ENCODE data around the gene PPARGC1A. TPM values are rescaled to one million over a fixed set of nuclear protein-coding genes. Genes with fewer than 3 reads are reported as not detected.

The PPARGC1A gene
- total RNA-seq, 1 experiment from 2014 or later: 0.18 TPM

- H3K27me3 ChIP-seq (replicated peaks): no peaks in the 10 kb centered on the region
- H3K4me3 ChIP-seq: no peak overlapping the region
- no peak for DNase-seq (ENCODE audit: low read depth in 1 of 2, low spot score in 2 of 2)
- H3K9me3 ChIP-seq (replicated peaks): no peaks in the 10 kb centered on the region
- no peaks in the 10 kb centered on the region for H3K4me1 ChIP-seq (replicated peaks)
- no peak overlapping the region for H3K27ac ChIP-seq
- H3K36me3 ChIP-seq: no peaks in the 10 kb centered on the region
Observed at GRCh38 chr4:23899565-23899964, 9.7 kb upstream of the PPARGC1A start.

GRCh38 chr4:23897564-23898109 is 7.8 kb upstream of the PPARGC1A start:
- no peak for DNase-seq (ENCODE audit: low read depth in 1 of 2, low spot score in 2 of 2)
- Histone ChIP-seq H3K9me3 (replicated peaks) (no peaks in the 10 kb centered on the region), H3K27ac (no peak overlapping the region), H3K4me1 (replicated peaks) (no peaks in the 10 kb centered on the region), H3K27me3 (replicated peaks) (no peaks in the 10 kb centered on the region), H3K36me3 (no peaks in the 10 kb centered on the region), H3K4me3 (no peak overlapping the region)

GRCh38 chr4:23894021-23894420 is 4.2 kb upstream of the PPARGC1A start:
- Histone ChIP-seq H3K9me3 (replicated peaks) (no peaks in the 10 kb centered on the region), H3K4me1 (replicated peaks) (peaks cover 12% of the 10 kb centered on the region), H3K27ac (no peak overlapping the region), H3K36me3 (no peaks in the 10 kb centered on the region), H3K4me3 (no peak overlapping the region), H3K27me3 (replicated peaks) (no peaks in the 10 kb centered on the region)
- DNase-seq (ENCODE audit: low read depth in 1 of 2, low spot score in 2 of 2): no peak

GRCh38 chr4:23891064-23891421 is 1.2 kb upstream of the PPARGC1A start:
- no peak for DNase-seq (ENCODE audit: low read depth in 1 of 2, low spot score in 2 of 2)
- no peak overlapping the region for H3K4me3 ChIP-seq
- H3K4me1 ChIP-seq (replicated peaks): peaks cover 12% of the 10 kb centered on the region
- H3K27me3 ChIP-seq (replicated peaks): no peaks in the 10 kb centered on the region
- no peaks in the 10 kb centered on the region for H3K9me3 ChIP-seq (replicated peaks)
- no peak overlapping the region for H3K27ac ChIP-seq
- no peaks in the 10 kb centered on the region for H3K36me3 ChIP-seq

- peaks cover 12% of the 10 kb centered on the region for H3K4me1 ChIP-seq (replicated peaks)
- DNase-seq (ENCODE audit: low read depth in 1 of 2, low spot score in 2 of 2): peak in 1 of 2 experiments; percentile 4
- no peak overlapping the region for H3K4me3 ChIP-seq
Observed at GRCh38 chr4:23890369-23891063, 669 bp upstream of the PPARGC1A start.

GRCh38 chr4:23889391-23889790 is 456 bp downstream of the PPARGC1A start:
- peaks cover 12% of the 10 kb centered on the region for H3K4me1 ChIP-seq (replicated peaks)
- H3K36me3 ChIP-seq: no peaks in the 10 kb centered on the region
- no peaks in the 10 kb centered on the region for H3K27me3 ChIP-seq (replicated peaks)
- H3K4me3 ChIP-seq: peak overlapping the region; percentile 29
- H3K9me3 ChIP-seq (replicated peaks): no peaks in the 10 kb centered on the region
- H3K27ac ChIP-seq: no peak overlapping the region
- no peak for DNase-seq (ENCODE audit: low read depth in 1 of 2, low spot score in 2 of 2)

More at GRCh38 chr4:23890369-23891063, 669 bp upstream of the PPARGC1A start:
- Histone ChIP-seq H3K27me3 (replicated peaks) (no peaks in the 10 kb centered on the region), H3K27ac (no peak overlapping the region), H3K36me3 (no peaks in the 10 kb centered on the region), H3K9me3 (replicated peaks) (no peaks in the 10 kb centered on the region)

- H3K9me3 ChIP-seq (replicated peaks): no peaks in the 10 kb centered on the region
- H3K4me1 ChIP-seq (replicated peaks): peaks cover 12% of the 10 kb centered on the region
- H3K27me3 ChIP-seq (replicated peaks): no peaks in the 10 kb centered on the region
- H3K36me3 ChIP-seq: no peaks in the 10 kb centered on the region
- H3K4me3 ChIP-seq: peak overlapping the region; percentile 29
- H3K27ac ChIP-seq: no peak overlapping the region
- DNase-seq (ENCODE audit: low read depth in 1 of 2, low spot score in 2 of 2): peak in 1 of 2 experiments; percentile 26
Observed at GRCh38 chr4:23888421-23889319, 1.2 kb downstream of the PPARGC1A start.

- DNase-seq (ENCODE audit: low read depth in 1 of 2, low spot score in 2 of 2): no peak
- Histone ChIP-seq H3K4me3 (no peak overlapping the region), H3K27me3 (replicated peaks) (no peaks in the 10 kb centered on the region)
Observed at GRCh38 chr4:23887989-23888388, 1.9 kb downstream of the PPARGC1A start.

GRCh38 chr4:23887173-23887572 is 2.7 kb downstream of the PPARGC1A start:
- no peaks in the 10 kb centered on the region for H3K27me3 ChIP-seq (replicated peaks)
- H3K27ac ChIP-seq: no peak overlapping the region
- no peaks in the 10 kb centered on the region for H3K36me3 ChIP-seq
- no peaks in the 10 kb centered on the region for H3K9me3 ChIP-seq (replicated peaks)
- no peak overlapping the region for H3K4me3 ChIP-seq
- H3K4me1 ChIP-seq (replicated peaks): peaks cover 12% of the 10 kb centered on the region
- no peak for DNase-seq (ENCODE audit: low read depth in 1 of 2, low spot score in 2 of 2)

More at GRCh38 chr4:23887989-23888388, 1.9 kb downstream of the PPARGC1A start:
- Histone ChIP-seq H3K9me3 (replicated peaks) (no peaks in the 10 kb centered on the region), H3K36me3 (no peaks in the 10 kb centered on the region), H3K4me1 (replicated peaks) (peaks cover 12% of the 10 kb centered on the region), H3K27ac (no peak overlapping the region)

- no peaks in the 10 kb centered on the region for H3K27me3 ChIP-seq (replicated peaks)
- H3K9me3 ChIP-seq (replicated peaks): no peaks in the 10 kb centered on the region
- H3K4me1 ChIP-seq (replicated peaks): peaks cover 12% of the 10 kb centered on the region
- H3K36me3 ChIP-seq: no peaks in the 10 kb centered on the region
- H3K27ac ChIP-seq: no peak overlapping the region
- DNase-seq (ENCODE audit: low read depth in 1 of 2, low spot score in 2 of 2): no peak
- no peak overlapping the region for H3K4me3 ChIP-seq
Observed at GRCh38 chr4:23885943-23886590, 3.8 kb downstream of the PPARGC1A start.

- H3K4me3 ChIP-seq: no peak overlapping the region
- DNase-seq (ENCODE audit: low read depth in 1 of 2, low spot score in 2 of 2): no peak
Observed at GRCh38 chr4:23884741-23885140, 5.1 kb downstream of the PPARGC1A start.

GRCh38 chr4:23884261-23884660 is 5.6 kb downstream of the PPARGC1A start:
- H3K4me1 ChIP-seq (replicated peaks): peaks cover 5% of the 10 kb centered on the region
- H3K27ac ChIP-seq: no peak overlapping the region
- no peak overlapping the region for H3K4me3 ChIP-seq
- H3K9me3 ChIP-seq (replicated peaks): no peaks in the 10 kb centered on the region
- no peaks in the 10 kb centered on the region for H3K27me3 ChIP-seq (replicated peaks)
- DNase-seq (ENCODE audit: low read depth in 1 of 2, low spot score in 2 of 2): no peak
- H3K36me3 ChIP-seq: no peaks in the 10 kb centered on the region

More at GRCh38 chr4:23884741-23885140, 5.1 kb downstream of the PPARGC1A start:
- Histone ChIP-seq H3K36me3 (no peaks in the 10 kb centered on the region), H3K4me1 (replicated peaks) (peaks cover 5% of the 10 kb centered on the region; the same call in 1 of the 2 replicates), H3K27ac (no peak overlapping the region), H3K9me3 (replicated peaks) (no peaks in the 10 kb centered on the region), H3K27me3 (replicated peaks) (no peaks in the 10 kb centered on the region)

- DNase-seq (ENCODE audit: low read depth in 1 of 2, low spot score in 2 of 2): no peak
- Histone ChIP-seq H3K4me1 (replicated peaks) (peaks cover 15% of the 10 kb centered on the region), H3K36me3 (no peaks in the 10 kb centered on the region), H3K9me3 (replicated peaks) (no peaks in the 10 kb centered on the region), H3K27ac (no peak overlapping the region), H3K27me3 (replicated peaks) (no peaks in the 10 kb centered on the region), H3K4me3 (no peak overlapping the region)
Observed at GRCh38 chr4:23882976-23883531, 6.8 kb downstream of the PPARGC1A start.
